GM19238 (cell line): Measurements from ENCODE around the gene ICA1L.
"Not testable (repeated sequence)": the region's sequence is repeated elsewhere in the genome, so short reads cannot be mapped to it uniquely, and the experiment has no call there.

Experiments
- DNase-seq: peaks from one replicate; pipeline ENCODE4 v3.0.0; 2011; ENCODE audit warnings: low spot score; ENCODE audit not compliant: insufficient read length

The ICA1L gene

GRCh38 chr2:202847693-202848524 lies 23.7 kb downstream of the ICA1L start:
- no peak for DNase-seq

DNA sequence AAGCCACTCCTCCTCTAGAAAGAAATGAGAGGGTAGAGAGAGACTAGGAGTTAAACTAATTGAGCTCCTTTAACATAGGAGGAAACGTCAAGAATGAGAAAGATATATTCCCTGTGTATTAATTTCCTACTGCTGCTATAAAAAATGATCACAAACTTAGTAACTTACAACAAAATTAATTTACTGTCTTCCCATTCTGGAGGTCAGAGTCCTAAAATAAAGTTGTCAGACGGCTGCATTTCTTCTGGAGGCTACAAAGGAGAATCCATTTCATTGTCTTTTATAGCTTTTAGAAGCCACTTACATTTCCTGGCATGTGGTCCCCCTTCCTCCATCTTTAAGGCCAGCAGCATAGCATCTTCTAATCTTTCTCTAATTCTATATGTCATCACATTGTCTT lies 26.9 kb downstream of the ICA1L start:
- DNase-seq, result no peak

GRCh38 chr2:202842690-202843089 lies 28.9 kb downstream of the ICA1L start:
- no peak for DNase-seq

DNA sequence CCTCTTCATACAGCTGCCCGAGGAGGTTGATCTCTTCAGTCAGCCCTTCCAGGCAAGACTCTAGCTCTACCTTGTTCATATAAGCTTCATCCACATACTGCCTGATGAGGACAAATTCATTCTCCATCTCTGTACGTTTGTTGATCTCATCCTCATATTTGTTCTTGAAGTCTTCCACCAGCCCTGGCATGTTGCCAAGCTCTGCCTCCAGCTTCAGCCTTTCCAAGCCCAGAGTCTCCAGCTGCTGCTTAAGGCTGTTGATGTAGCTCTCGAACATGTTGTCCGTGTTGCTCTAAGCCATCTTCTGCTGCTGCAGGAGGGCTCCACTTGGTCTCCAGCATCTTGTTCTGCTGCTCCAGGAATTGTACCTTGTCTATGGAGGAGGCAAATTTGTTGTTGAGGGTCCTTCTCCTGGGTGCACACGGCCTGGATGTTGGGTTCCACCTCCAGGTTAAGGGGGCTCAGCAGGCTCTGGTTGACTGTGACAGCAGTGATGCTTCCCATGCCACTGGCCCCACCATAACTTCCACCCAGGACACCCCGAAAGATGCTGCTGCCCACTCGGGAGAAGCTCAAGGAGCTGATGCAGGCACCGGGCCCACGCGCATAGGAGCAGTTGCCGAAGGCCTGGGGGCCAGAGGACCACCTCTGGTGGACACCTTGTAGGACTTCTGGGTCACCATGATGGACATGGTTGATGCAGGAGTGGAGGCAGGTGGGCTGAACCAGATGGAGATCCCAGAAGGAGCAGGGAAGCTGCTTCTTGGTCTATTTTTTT lies 30.3 kb downstream of the ICA1L start:
- DNase-seq, result no peak

- peak; percentile 9 for DNase-seq
These were observed 40.0 kb downstream of the ICA1L start for GRCh38 chr2:202831242-202832220.

- no peak for DNase-seq
These were observed 46.7 kb downstream of the ICA1L start for GRCh38 chr2:202824901-202825300.

GRCh38 chr2:202822411-202822810 lies 49.2 kb downstream of the ICA1L start:
- DNase-seq, result no peak

- DNase-seq, result no peak
These were observed 50.1 kb downstream of the ICA1L start for GRCh38 chr2:202821206-202822160.

DNA sequence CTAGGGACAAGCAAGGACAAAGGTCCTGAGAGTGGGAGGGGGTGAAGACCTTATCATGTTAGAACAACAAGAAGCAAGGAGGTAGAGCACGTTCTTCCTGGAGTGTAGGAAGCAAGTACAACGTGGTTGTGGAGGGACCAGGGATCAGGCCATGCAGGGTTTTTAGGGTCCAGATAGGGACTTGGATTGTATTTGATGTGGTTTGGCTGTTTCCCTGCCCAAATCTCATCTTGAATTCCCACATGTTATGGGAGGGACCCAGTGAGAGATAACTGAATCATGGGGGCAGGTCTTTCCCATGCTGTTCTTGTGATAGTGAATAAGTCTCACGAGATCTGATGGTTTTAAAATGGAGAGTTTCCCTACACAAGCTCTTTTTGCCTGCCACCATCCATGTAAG lies 53.2 kb downstream of the ICA1L start:
- DNase-seq, result no peak

- no peak for DNase-seq
These were observed 53.8 kb downstream of the ICA1L start for GRCh38 chr2:202817771-202818170.

- no peak for DNase-seq
These were observed 55.8 kb downstream of the ICA1L start for GRCh38 chr2:202815548-202816360.

GRCh38 chr2:202814226-202814625 lies 57.3 kb downstream of the ICA1L start:
- DNase-seq, result no peak

- no peak for DNase-seq
These were observed 58.2 kb downstream of the ICA1L start for GRCh38 chr2:202813387-202813786.

DNA sequence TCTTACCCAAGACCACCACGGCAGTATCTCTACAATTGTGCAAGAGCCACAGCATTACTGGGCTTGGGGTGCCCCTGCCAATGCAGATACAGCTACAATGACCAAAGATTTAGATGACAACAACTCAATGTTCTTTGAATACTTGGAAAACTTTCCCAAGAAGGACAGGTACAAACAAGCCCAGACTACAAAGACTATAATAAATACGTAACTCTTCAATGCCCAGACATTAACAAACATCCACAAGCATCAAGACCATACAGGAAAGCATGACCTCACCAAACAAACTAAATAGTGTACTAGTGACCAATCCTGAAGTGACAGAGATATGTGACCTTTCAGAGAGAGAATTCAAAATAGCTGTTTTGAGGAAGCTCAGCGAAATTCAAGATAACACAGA lies 62.8 kb downstream of the ICA1L start:
- DNase-seq, result no peak

DNA sequence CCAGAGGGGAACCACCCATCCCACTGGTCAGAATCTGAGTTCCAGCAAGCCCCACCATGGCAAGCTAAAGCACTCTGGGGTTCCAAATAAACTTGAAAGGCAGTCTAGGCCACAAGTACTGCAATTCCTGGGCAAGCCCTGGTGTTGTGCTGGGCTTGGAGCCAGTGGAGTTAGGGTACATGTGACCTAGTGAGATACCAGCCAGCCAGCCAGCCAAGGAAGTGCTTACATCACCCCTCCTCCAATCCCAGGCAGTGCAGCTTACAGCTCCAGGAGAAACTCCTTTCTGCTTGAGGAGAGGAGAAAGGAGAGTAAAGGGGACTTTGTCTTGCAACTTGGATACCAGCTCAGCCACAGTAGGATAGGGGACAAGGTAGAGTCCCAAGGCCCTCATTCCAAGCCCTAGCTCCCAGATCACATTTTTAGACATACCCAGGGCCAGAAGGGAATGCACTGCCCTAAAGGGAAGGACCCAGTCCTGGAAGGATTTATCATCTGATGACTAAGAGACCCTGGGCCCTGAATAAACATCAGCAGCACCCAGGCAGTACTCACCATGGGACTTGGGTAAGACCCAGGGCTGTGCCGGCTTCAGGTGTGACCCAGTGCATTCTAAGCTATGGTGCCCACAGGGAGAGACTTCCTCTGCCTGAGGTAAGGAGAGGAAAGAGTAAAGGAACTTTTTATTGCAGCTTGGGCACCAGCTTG lies 64.0 kb downstream of the ICA1L start:
- DNase-seq, result not testable (repeated sequence)

DNA sequence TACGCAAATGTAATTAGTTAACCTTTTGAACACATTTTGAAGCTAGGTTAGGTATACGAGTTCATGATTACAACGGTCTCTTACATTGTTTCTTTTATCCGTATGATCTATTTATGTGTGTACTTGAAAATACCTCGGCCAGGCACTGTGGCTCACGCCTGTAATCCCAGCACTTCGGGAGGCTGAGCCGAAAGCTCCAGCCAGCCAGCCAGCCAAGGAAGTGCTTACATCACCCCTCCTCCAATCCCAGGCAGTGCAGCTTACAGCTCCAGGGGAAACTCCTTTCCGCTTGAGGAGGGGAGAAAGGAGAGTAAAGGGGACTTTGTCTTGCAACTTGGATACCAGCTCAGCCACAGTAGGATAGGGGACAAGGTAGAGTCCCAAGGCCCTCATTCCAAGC lies 65.7 kb downstream of the ICA1L start:
- not testable (repeated sequence) for DNase-seq

DNA sequence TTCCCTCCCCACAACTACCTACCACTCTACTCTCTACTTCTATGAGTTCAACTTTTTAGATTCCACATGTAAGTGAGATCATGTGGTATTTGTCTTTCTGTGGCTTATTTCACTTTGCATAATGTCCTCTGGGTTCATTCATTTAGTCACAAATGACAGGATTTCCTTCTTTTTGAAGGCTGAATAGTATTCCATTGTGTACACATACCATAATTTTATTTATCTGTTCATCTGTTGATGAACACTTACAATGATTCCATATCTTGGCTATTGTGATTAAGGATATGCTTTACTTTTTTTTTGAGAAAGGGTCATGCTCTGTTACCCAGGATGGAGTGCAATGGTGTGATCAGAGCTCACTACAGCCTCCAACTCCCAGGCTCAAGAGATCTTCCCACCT lies 73.6 kb downstream of the ICA1L start:
- DNase-seq, result no peak

GRCh38 chr2:202790676-202791075 lies 80.9 kb downstream of the ICA1L start:
- DNase-seq, result no peak

DNA sequence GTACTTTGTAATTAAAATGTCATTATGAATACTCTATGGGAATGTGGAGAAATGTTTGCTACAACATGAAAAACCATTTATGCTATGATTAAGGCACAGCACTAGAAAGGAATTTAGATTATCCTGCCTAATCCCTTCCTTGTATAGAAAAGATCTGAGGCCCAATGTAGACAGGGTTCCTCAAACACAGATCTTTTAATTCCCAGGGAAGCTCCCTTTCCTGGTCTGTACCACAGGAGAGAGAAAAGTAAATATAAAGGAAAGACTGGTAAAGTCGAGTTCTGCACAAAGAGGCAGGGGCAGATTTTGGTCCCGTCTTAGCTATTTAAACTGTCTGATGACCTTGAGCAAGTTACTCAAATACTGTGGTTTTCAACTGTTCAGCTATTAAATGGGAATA lies 84.7 kb downstream of the ICA1L start:
- DNase-seq, result no peak
